ENCODE data around the gene BAIAP2.
"Not testable (repeated sequence)": the region's sequence is repeated elsewhere in the genome, so short reads cannot be mapped to it uniquely, and the experiment has no call there.

BAIAP2 gene

GRCh38 chr17:81129711-81130367 is 94.9 kb downstream of the BAIAP2 start:
- no peak for FAIRE-seq

GRCh38 chr17:81130385-81131361 is 95.7 kb downstream of the BAIAP2 start:
- FAIRE-seq = no peak

- FAIRE-seq = no peak
These were observed 96.7 kb downstream of the BAIAP2 start for GRCh38 chr17:81131486-81132196.

GRCh38 chr17:81132197-81132540 is 97.2 kb downstream of the BAIAP2 start:
- FAIRE-seq = no peak

GRCh38 chr17:81132770-81133723 is 98.1 kb downstream of the BAIAP2 start:
- no peak for FAIRE-seq

DNA sequence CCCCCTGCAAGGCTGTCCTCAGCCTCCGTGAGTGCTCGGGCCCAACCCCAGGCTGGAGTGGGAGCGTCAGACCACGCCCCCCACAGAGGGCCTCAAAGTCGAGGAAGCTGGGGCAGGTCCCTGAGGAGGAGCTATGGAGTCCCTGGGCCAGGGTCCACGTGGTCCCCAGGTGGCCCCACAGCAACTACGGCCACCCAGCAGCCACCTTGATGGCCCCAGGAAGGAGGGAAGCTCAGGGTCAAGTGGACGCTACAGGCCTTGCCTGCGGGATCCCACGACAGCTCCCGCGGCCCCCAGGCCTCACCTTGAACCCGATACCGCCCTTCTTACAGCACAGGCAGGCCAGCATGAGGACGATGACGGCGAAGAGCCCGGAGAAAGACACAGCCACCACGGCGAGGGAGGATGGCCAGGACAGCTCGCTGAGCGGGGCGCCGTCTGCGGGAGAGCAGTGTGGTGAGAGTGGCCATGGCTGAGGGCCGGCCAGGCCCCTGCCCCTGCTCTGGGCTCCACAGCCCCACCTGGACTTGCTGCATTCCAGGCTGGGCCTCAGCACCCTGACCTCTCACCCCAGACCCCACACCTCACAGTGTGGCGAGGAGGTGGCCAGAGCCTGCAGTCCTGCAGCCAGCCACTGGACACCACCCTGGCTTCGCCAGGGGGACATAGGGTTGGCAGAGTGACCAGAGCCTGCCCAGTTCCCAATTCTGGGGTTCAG is 99.3 kb downstream of the BAIAP2 start:
- FAIRE-seq = no peak

DNA sequence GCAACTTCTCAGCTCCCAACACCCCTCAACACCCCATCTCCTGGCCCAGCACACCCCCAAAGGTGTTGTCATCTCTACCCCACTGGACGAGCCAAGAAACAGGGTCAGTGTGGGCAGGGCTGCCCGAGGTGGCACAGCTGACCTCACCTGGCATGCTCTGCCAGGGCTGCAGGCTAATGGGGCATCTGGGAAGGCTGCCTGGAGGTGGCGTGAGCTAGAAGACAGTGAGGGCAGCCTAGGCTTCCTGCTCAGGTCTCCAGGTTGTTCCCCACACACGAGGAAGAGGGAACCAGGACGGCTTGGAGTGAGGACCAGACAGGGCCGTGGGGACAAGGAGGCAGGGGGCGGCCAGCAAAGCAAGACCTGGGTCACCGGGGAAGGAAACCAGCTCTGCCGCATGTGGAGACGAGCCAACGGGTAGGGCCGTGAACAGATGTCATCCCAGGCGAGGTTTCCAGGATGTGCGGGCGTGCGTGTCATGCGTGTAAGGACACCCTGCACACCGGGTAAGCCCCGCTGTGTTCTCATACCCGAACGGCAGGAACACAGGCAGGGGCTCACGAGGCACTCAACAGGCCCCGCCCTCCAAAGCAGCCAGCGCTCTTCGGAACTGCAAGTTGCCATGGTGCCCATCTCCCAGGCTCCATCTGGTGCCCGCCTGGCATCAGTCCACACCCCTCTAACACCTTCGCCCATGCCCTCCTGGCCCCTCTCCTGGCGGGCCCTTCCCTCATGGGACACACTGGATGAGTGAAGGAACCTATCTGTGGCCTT is 100.7 kb downstream of the BAIAP2 start:
- no peak for FAIRE-seq

DNA sequence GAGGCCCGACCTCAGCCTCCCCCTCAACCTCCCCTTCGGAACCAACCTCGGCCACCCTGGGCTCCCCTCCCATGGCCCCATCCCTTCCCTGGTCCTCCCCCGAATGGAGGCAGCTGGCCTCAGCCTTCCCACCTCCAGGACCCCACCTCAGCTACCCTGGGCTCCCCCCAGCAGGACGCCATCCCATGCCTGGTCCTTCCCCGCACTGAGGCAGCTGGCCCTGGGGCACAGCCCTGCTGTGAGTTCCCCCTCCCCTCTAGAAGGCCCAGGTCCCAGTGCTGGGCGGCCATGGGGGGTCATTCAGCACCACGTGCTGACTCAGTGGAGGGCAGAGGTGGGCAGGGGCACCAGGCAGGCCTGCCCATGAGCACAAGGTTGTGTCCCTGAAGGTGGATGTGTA is 101.4 kb downstream of the BAIAP2 start:
- FAIRE-seq = no peak

DNA sequence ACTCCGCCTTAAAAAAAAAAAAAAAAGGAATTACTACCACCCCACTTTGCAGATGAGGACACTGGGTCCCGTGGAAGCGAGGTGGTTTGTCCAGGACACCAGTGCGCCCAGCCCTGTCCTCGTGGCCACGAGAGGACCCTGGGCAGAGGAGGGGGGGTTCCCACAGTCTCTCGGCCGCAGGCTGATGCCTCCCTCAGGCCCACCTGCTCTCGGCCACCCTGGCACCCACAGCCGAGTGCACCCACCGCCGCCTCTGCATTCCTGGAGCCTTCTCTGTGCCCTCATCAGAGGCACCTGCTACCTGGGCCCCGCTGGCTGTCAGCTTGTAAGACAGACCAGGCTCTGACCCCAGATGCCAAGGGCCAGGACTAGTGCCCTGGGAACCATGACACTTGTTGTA is 102.3 kb downstream of the BAIAP2 start:
- no peak for FAIRE-seq

- FAIRE-seq = no peak
These were observed 103.1 kb downstream of the BAIAP2 start for GRCh38 chr17:81138083-81138482.

DNA sequence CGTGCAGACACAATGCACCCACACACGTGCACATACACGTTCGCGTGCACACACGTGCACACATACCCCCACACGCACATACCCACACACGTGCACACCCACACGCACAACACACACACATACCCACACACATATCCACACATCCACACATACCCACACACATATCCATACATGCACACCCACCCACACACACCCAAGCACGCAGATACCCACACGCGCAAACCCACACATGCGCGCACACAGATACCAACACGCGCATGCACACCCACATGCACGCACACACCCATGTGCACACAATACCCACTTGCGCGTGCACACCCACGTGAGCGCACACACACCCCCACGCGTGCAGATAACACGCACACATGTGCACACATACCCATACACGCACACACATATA is 103.5 kb downstream of the BAIAP2 start:
- no peak for FAIRE-seq

DNA sequence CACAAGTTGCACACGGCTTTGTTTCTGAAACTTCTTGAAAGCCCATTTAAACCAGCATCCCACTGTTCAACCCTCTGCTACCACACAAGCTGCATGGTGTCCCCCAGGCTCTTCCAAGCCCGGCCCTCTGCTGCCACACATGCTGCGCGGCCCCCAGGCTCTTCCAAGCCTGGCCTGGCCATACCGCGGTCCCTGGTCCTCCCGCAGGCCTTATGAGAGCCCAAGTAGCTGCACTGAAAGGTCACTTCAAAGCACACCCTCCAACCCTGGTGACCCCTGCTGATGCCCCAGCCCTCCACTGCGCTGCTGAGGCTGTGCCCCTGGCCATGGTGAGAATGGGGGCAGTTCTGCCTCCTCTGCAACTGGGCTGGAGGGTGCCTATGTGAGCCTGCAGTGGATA is 104.5 kb downstream of the BAIAP2 start:
- no peak for FAIRE-seq

- FAIRE-seq = no peak
These were observed 105.1 kb downstream of the BAIAP2 start for GRCh38 chr17:81140018-81140417.

GRCh38 chr17:81140695-81141094 is 105.7 kb downstream of the BAIAP2 start:
- FAIRE-seq = no peak

GRCh38 chr17:81142301-81143199 is 107.6 kb downstream of the BAIAP2 start:
- FAIRE-seq = no peak

- no peak for FAIRE-seq
These were observed 108.2 kb downstream of the BAIAP2 start for GRCh38 chr17:81143200-81143527.

DNA sequence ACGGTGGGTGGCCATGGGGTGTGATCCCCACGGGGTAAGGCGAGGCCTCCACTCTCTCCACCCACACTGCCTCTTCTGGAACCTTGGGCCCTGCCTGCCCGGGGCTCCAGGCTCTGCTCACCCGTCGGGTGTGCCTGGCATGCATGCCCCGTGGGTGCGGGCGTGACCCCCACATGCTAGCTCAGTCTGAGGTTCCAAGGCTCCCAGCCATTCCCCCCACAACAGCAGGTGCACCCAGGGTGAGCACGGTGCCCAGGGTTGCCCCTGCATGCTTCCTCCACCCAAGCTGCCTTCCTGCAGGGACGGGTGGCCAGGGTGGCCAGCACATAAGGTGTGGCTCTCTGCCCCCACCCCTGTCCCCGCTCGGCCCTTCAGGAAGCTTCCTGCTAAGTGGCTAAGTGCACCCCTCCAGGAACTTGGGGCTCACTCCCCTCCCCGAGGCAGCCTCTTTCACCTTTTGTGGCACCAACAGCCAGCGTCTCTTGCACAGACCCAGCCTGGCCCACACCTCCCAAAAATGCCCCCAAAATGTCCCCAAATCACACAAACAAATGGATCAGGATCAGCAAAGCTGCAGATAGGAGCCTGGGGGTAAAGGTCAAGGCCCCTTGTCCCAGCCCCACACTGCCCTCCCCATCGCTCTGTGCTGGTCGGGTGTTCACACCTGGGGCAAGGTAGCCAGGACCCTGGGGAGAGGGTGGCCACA is 108.9 kb downstream of the BAIAP2 start:
- FAIRE-seq = no peak

DNA sequence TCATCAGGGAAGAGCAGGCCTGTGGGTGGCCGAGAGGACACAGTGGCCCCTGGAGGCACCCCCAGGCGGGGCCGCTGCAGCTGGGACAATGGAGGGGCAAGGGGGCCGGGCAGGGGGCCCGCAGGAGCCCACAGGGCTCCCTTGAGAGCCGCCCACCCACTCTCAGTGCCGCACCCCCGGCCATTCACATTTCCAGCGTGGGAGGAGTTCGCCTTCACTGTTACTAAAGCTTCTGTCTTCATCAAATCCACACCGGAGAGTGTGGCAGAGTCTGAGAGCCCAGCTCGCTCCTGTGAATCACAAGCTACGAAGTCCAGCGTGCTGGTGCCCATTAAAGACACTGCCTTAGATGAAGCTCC is 109.5 kb downstream of the BAIAP2 start:
- no peak for FAIRE-seq

DNA sequence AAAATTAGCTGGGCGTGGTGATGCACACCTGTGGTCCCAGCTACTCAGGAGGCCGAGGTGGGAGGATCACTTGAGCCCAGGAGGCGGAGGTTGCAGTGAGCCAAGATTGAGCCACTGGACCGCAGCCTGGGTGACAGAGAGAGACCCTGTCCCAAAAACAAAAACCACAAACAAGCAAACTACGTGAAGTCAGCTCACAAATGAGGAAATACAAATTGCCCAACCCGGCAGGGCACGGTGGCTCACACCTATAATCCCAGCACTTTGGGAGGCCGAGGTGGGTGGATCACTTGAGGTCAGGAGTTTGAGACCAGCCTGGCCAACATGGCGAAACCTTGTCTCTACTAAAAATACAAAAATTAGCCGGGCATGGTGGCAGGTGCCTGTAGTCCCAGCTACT is 111.3 kb downstream of the BAIAP2 start:
- not testable (repeated sequence) for FAIRE-seq
